ENCODE results near the gene CAVIN1.

GRCh38 chr17:42421136-42421506 lies 1.9 kb downstream of the CAVIN1 start:
- TF ChIP-seq CTCF (IDR thresholded peaks at IDR 0.05; ENCODE audit: low read length) (no peak), EZH2 (optimal IDR thresholded peaks at IDR 0.05; ENCODE audit: low read depth, low read length) (no peak)
